Small intestine (tissue), 7 donors: ENCODE data around the gene SARM1. TPM values are rescaled to one million over a fixed set of nuclear protein-coding genes. Genes with fewer than 3 reads are reported as not detected.

Experiments used
- DNase-seq, 2 donors: peaks; one replicate each; pipeline versions ENCODE4 v3.0.0 to v3.0.0-alpha.2; 2013
- FAIRE-seq: peaks from 2 replicates; lab custom pipeline; 2012; peaks lifted over from hg19 to GRCh38; lab: Jason Lieb, UNC
- H3K27ac ChIP-seq, 3 donors: one replicate each; pipeline ENCODE4 v1.5.1; 2013; ENCODE audit warnings: low read length in 2 of 3, mild to moderate bottlenecking in 2 of 3, control low read depth in 1 of 3, inconsistent platforms in 1 of 3, low read depth in 1 of 3, moderate library complexity in 1 of 3
- H3K27me3 ChIP-seq, 3 donors: one replicate each; pipeline ENCODE4 v1.6.1; 2013; ENCODE audit warnings: low read length in 3 of 3, inconsistent platforms in 1 of 3; ENCODE audit not compliant: control insufficient read depth in 3 of 3, insufficient read depth in 3 of 3
- H3K36me3 ChIP-seq, 3 donors: one replicate each; pipeline ENCODE4 v1.6.1; 2013; ENCODE audit warnings: low read length in 3 of 3, inconsistent platforms in 1 of 3, low read depth in 1 of 3, mild to moderate bottlenecking in 1 of 3, moderate library complexity in 1 of 3; ENCODE audit not compliant: control insufficient read depth in 3 of 3, insufficient read depth in 2 of 3
- H3K4me1 ChIP-seq, 3 donors: one replicate each; pipeline ENCODE4 v1.6.1; 2013; ENCODE audit warnings: low read length in 2 of 3, inconsistent platforms in 1 of 3, low read depth in 1 of 3, mild to moderate bottlenecking in 1 of 3, moderate library complexity in 1 of 3; ENCODE audit not compliant: control insufficient read depth in 3 of 3, insufficient read depth in 2 of 3
- H3K4me3 ChIP-seq, 3 donors: one replicate each; pipeline ENCODE4 v1.5.1; 2013; ENCODE audit warnings: low read length in 3 of 3, control low read depth in 1 of 3, inconsistent platforms in 1 of 3, low read depth in 1 of 3, mild to moderate bottlenecking in 1 of 3, moderate library complexity in 1 of 3
- H3K9me3 ChIP-seq, 2 donors: one replicate each; pipeline ENCODE4 v1.6.1; 2013; ENCODE audit warnings: low read depth in 1 of 2, low read length in 1 of 2; ENCODE audit not compliant: control insufficient read depth in 2 of 2, insufficient read depth in 1 of 2
- WGBS, 3 donors: extraction: QIAGEN DNeasy Blood & Tissue Kit; methylation state at CpG; one replicate each; pipeline ENCODE4 v1.1.7; 2013; 5-methylcytosine and 5-hydroxymethylcytosine counted together
- polyA plus RNA-seq, 4 donors: library from polyadenylated mRNA; stranded (reverse) in 3 of 4; unstranded in 1 of 4; fragments of 200-250 nt in 3 of 4; fragments of 120-200 nt in 1 of 4; gene quantifications; one replicate each; pipeline versions ENCODE4 v1.2.1 to v1.2.3, GENCODE V29; 2013
- donor health status: healthy with polysubstance abuse.
- donor health status: control.
- donor health status: control.
- donor health status: Bipolar disorder and iron deficiency.
- donor health status: healthy.

Gene SARM1
- polyA plus RNA-seq, 4 donors = 8.9 to 19.0 (median 10.9) TPM

DNA sequence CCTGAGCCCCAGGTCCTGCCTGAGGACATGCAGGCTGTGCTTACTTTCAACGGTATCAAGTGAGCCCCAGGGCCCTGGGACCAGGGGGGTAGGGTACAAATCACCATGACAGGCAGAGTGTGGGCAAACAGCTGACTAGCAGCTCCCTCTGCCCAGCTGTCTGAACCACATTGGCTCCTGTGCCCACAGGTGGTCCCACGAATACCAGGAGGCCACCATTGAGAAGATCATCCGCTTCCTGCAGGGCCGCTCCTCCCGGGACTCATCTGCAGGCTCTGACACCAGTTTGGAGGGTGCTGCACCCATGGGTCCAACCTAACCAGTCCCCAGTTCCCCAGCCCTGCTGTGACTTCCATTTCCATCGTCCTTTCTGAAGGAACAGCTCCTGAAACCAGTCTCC is 24.5 kb downstream of the SARM1 start:
- peaks cover 2 to 78% (median 5%) of the 10 kb centered on the region in 3 donors for H3K36me3 ChIP-seq
- WGBS, 3 donors = 90 to 95% (median 93%) methylated on average over 6 of the region's 6 CpGs
- FAIRE-seq (no peak), DNase-seq (no peak)
- H3K4me3 ChIP-seq = no peak overlapping the region
- H3K27me3 ChIP-seq = no peaks in the 10 kb centered on the region
- no peaks in the 10 kb centered on the region for H3K9me3 ChIP-seq
- H3K4me1 ChIP-seq = peaks cover 0 to 66% (median 0%) of the 10 kb centered on the region in 3 donors
- H3K27ac ChIP-seq = no peak overlapping the region

DNA sequence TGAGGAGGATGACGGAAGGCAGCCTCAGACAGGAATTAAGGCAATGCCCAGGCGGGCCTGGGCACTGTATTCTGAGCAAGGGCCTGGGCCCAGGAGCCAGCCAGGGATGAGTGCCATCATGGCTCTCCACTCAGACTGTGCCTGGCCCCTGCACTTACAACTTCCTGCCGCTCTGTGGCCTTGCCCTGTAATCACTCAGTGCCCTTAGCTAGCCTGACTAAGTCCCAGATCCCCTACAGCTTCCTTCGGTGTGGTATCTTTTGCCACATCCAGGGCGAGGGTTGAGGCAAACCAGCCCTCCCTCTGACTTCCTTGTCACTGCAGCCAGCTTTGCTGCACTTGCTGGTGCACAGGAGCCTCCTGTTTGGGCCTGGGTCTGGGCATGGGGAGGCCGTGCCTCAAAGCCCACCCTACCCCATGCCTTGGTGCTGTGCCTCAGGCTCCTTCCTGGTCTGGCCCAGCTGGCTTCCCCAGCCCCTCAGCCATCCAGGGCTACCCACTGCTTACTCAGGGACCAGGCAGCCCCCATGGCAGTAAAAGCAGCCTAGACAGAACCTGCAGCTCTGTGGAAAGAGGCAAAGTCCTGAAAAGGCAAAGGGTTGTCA is 25.2 kb downstream of the SARM1 start:
- Histone ChIP-seq H3K27me3 (no peaks in the 10 kb centered on the region), H3K4me1 (peaks cover 0 to 66% (median 0%) of the 10 kb centered on the region in 3 donors), H3K4me3 (no peak overlapping the region), H3K27ac (no peak overlapping the region), H3K9me3 (no peaks in the 10 kb centered on the region), H3K36me3 (peaks cover 2 to 75% (median 5%) of the 10 kb centered on the region in 3 donors)
- FAIRE-seq (no peak), DNase-seq (no peak)
- 65 to 85% (median 78%) methylated on average over 5 to 6 of the region's 6 CpGs for WGBS, 3 donors

DNA sequence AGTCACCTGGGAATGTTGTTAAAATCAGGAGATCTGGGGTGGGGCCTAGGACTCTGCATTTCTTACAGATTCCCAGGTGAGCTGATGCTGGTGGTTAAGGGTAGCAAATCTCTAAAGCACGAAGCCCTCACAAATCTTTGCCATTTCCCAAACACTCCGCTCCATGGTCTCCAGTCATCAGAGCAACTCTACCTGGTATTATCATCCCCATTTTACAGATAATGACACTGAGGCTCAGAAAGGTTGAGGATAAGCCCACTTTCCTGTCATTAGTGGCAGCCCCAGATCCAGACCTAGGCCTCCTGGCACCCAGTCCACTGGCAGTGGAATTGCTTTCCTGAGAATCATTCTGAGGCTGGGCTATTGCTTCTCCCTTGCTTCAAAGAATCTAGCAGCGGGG is 25.8 kb downstream of the SARM1 start:
- 94 to 97% (median 95%) methylated on average over 3 of the region's 3 CpGs for WGBS, 3 donors
- FAIRE-seq (no peak), DNase-seq (no peak)
- Histone ChIP-seq H3K36me3 (peaks cover 2 to 77% (median 5%) of the 10 kb centered on the region in 3 donors), H3K4me1 (peaks cover 0 to 66% (median 0%) of the 10 kb centered on the region in 3 donors), H3K9me3 (no peaks in the 10 kb centered on the region), H3K27ac (no peak overlapping the region), H3K27me3 (no peaks in the 10 kb centered on the region), H3K4me3 (no peak overlapping the region)

DNA sequence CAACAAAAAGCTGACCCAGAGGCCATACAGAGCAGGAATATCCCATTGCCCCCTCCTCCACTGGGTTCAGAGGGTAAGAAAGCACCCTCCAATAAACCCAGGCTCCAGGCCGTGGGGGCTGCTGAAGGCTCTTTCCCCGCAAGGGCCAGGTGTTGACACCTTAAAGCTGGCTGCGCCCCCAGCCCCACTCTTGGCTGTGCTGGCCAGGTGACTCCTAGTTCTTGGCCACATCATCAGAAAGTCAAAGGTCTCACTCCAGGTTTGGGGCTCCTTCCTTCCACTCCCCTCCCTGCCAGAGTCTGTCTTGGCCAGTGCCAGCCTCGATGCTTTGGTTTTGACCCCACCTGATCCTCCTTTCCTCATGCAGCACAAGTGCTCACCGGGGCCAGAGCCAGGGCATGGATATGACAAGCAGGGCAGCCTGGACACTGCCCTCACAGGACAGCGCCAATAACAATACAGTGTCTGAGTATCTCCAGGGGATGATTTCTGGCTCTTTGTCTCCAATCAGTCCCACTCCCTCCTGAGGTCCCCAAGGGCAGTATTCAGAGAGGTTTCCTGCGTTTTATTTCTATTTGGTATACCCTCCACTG is 26.3 kb downstream of the SARM1 start:
- peaks cover 2 to 76% (median 5%) of the 10 kb centered on the region in 3 donors for H3K36me3 ChIP-seq
- peak overlapping the region in 1 of 3 donors; percentile 34 for H3K27ac ChIP-seq
- H3K4me3 ChIP-seq = no peak overlapping the region
- H3K4me1 ChIP-seq = peaks cover 0 to 62% (median 0%) of the 10 kb centered on the region in 3 donors
- 81 to 84% (median 84%) methylated on average over 7 of the region's 7 CpGs for WGBS, 3 donors
- no peak for DNase-seq
- H3K9me3 ChIP-seq = no peaks in the 10 kb centered on the region
- H3K27me3 ChIP-seq = no peaks in the 10 kb centered on the region
- FAIRE-seq = no peak

DNA sequence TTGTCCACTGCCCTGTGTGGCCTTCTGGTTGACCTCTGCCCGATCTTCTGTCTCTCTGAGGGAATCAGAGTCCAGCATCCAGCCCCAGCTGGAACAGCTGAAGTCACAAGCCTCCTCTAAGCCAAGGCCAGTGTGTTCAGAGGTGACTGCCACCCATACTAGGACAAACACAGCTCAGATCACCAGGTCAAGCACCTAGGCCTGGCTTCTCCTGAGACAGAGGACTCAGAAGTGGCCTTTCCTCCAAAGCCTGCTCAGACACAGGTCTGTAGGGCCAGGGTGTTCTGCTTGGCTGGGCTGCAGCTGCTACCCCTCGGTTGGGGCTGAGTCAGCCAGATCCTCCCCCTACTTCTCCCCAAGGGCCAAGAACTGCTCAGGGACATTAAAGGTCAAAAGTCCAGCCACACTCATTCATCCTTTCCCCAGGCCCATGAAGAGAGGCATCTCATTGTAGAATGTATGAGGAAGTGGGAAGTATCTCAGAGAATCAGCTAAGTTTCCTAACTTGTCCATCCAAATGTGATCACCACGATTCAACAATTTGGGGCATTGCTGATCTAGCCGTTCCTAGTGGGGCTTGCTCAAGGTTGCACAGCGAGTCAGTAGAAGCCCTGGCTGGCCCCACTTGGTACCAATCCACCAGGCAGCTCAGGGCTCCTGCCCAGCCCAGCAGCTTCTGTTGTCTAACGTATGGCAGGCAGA is 26.9 kb downstream of the SARM1 start:
- Histone ChIP-seq H3K4me1 (peaks cover 0 to 62% (median 0%) of the 10 kb centered on the region in 3 donors), H3K36me3 (peaks cover 2 to 78% (median 5%) of the 10 kb centered on the region in 3 donors), H3K4me3 (no peak overlapping the region), H3K27me3 (no peaks in the 10 kb centered on the region), H3K27ac (peak overlapping the region in 1 of 3 donors; percentile 34), H3K9me3 (no peaks in the 10 kb centered on the region)
- peak; percentile 42 to 57 for DNase-seq
- FAIRE-seq = no peak
- 61 to 67% (median 64%) methylated on average over 6 of the region's 6 CpGs for WGBS, 3 donors

DNA sequence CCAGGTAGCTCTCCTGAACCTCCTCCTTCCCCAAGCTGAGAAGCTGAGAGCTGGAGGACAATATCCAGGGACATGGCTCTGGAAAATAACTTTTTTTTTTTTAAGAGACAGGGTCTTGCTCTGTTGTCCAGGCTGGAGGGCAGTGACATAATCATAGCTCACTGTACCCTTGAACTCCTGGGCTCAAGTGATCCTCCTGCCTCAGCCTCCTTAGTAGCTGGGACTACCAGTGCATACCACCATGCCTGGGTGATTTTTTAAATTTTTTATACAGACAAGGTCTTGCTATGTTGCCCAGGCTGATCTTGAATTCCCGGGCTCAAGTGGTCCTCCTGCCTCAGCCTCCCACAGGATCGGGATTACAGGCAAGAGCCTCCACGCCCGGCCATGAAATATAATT is 28.3 kb downstream of the SARM1 start:
- H3K27me3 ChIP-seq = no peaks in the 10 kb centered on the region
- DNase-seq = no peak
- H3K4me1 ChIP-seq = peaks cover 0 to 61% (median 0%) of the 10 kb centered on the region in 3 donors
- H3K9me3 ChIP-seq = no peaks in the 10 kb centered on the region
- FAIRE-seq = no peak
- WGBS, 3 donors = 94 to 97% (median 97%) methylated on average over 4 of the region's 4 CpGs
- H3K4me3 ChIP-seq = no peak overlapping the region
- H3K36me3 ChIP-seq = peaks cover 2 to 87% (median 5%) of the 10 kb centered on the region in 3 donors
- no peak overlapping the region for H3K27ac ChIP-seq

DNA sequence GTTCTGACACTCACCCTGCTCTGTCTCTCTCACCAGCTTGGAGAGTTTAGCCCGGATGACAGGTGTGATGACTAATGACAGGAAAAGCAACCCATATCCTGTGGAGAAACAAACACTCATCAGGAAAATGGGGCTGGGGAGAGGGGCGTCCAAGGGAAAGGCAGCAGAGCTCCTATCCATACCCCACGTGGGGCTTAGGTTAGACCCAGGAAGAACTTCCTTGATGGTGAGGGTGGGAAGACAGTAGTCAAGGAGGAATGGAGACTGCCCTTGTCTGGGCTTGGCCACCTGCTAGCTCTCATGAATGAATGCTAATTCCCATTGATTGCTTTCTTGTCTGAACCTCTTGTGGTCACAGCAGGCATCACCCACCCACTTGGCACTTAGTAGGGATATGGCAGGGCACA is 30.7 kb downstream of the SARM1 start:
- Histone ChIP-seq H3K9me3 (no peaks in the 10 kb centered on the region), H3K4me1 (peaks cover 0 to 52% (median 3%) of the 10 kb centered on the region in 3 donors), H3K27me3 (no peaks in the 10 kb centered on the region), H3K36me3 (peaks cover 2 to 68% (median 5%) of the 10 kb centered on the region in 3 donors), H3K27ac (no peak overlapping the region), H3K4me3 (no peak overlapping the region)
- WGBS, 3 donors = 34 to 45% (median 43%) methylated on average over 3 of the region's 3 CpGs
- no peak for DNase-seq
- FAIRE-seq = no peak

DNA sequence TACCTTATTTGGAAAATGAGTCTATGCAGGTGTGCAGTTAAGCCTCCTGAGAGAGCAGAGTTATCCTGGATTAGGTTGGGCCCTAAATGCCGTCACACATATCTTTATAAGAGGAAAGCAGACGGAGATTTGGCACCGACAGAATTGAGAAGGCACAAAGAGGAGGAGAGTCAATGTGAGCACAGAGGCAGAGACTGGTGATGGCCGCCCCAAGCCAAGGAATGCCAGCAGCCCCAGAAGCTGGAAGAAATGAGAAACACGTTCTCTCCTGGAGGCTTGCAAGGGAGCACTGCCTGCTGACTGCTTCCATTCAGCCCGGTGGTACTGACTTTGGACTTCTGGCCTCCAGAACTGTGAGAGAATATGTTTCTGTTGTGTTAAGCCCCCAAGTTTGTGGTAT is 31.4 kb downstream of the SARM1 start:
- no peaks in the 10 kb centered on the region for H3K9me3 ChIP-seq
- no peak for DNase-seq
- H3K4me3 ChIP-seq = peak overlapping the region in 1 of 3 donors; percentile 80
- peaks cover 0 to 52% (median 3%) of the 10 kb centered on the region in 3 donors for H3K4me1 ChIP-seq
- H3K27ac ChIP-seq = peak overlapping the region in 1 of 3 donors; percentile 9
- 66 to 87% (median 78%) methylated on average over 6 of the region's 6 CpGs for WGBS, 3 donors
- peaks cover 2 to 62% (median 5%) of the 10 kb centered on the region in 3 donors for H3K36me3 ChIP-seq
- no peaks in the 10 kb centered on the region for H3K27me3 ChIP-seq
- no peak for FAIRE-seq
